Measurements from ENCODE around the gene LIME1.

DNA sequence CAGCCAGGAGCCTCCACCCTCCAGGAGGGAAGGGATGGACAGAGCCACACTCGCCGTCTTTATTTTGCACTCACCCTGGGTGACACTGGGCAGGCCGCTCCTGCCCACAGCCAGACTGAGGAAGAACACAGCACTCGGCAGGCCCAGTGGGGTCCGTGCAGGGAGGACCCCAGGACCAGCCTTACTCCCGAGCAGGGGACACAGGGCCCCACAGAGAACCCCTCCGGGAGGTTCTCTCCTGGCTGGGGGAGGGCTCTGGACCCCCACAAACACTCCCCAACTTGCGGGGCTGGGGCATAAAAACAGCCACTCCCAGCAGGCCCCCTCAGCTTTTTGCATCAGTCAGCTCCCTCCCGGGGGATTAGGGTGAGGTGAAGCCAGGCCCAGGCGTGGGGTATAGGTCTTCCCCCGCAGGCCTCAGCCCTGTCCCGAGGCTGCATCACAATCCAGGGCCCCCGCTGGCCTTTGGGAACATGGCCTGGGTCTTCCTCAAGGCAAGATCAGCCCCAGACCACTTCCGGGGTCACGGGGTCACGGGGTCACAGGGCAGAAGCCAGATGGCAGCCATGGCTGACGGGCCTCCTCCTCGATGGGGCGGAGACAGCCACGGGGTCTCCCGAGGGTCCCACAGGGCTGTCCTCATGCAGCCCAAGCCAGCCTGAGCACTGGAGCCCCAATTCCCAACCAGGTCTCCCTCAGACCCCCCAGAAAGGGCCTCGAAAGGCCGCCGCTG lies 36.8 kb upstream of the LIME1 start:
- TF ChIP-seq POLR2AphosphoS5 (IDR thresholded peaks at IDR 0.05; ENCODE audit: low read depth, low read length) = peak; percentile 42
- TF ChIP-seq, protein P1, sequence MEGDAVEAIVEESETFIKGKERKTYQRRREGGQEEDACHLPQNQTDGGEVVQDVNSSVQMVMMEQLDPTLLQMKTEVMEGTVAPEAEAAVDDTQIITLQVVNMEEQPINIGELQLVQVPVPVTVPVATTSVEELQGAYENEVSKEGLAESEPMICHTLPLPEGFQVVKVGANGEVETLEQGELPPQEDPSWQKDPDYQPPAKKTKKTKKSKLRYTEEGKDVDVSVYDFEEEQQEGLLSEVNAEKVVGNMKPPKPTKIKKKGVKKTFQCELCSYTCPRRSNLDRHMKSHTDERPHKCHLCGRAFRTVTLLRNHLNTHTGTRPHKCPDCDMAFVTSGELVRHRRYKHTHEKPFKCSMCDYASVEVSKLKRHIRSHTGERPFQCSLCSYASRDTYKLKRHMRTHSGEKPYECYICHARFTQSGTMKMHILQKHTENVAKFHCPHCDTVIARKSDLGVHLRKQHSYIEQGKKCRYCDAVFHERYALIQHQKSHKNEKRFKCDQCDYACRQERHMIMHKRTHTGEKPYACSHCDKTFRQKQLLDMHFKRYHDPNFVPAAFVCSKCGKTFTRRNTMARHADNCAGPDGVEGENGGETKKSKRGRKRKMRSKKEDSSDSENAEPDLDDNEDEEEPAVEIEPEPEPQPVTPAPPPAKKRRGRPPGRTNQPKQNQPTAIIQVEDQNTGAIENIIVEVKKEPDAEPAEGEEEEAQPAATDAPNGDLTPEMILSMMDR (IDR thresholded peaks at IDR 0.05 in 2 of 3, conservative IDR thresholded peaks at IDR 0.05 in 1 of 3; ENCODE audit: borderline replicate concordance in 1 of 3, insufficient read depth in 1 of 3, low read depth in 2 of 3, low read length in 2 of 3) = no peak
- no peak for TF ChIP-seq SRF (IDR thresholded peaks at IDR 0.05; ENCODE audit: low read depth)
- TF ChIP-seq POLR2A (IDR thresholded peaks at IDR 0.05; ENCODE audit: borderline replicate concordance, extremely low read depth, insufficient read depth, insufficient read length) = no peak
- no peak for TF ChIP-seq JUND (IDR thresholded peaks at IDR 0.05)
- no peak for TF ChIP-seq EZH2 (IDR thresholded peaks at IDR 0.05)
- TF ChIP-seq ZFX (IDR thresholded peaks at IDR 0.05) = no peak
- no peak for TF ChIP-seq ELF1 (IDR thresholded peaks at IDR 0.05; ENCODE audit: borderline replicate concordance, low read depth)
- TF ChIP-seq, protein P2, sequence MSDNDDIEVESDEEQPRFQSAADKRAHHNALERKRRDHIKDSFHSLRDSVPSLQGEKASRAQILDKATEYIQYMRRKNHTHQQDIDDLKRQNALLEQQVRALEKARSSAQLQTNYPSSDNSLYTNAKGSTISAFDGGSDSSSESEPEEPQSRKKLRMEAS (IDR thresholded peaks at IDR 0.05) = no peak
- no peak for TF ChIP-seq CEBPB (IDR thresholded peaks at IDR 0.05; ENCODE audit: low read depth)
- TF ChIP-seq, protein P3, sequence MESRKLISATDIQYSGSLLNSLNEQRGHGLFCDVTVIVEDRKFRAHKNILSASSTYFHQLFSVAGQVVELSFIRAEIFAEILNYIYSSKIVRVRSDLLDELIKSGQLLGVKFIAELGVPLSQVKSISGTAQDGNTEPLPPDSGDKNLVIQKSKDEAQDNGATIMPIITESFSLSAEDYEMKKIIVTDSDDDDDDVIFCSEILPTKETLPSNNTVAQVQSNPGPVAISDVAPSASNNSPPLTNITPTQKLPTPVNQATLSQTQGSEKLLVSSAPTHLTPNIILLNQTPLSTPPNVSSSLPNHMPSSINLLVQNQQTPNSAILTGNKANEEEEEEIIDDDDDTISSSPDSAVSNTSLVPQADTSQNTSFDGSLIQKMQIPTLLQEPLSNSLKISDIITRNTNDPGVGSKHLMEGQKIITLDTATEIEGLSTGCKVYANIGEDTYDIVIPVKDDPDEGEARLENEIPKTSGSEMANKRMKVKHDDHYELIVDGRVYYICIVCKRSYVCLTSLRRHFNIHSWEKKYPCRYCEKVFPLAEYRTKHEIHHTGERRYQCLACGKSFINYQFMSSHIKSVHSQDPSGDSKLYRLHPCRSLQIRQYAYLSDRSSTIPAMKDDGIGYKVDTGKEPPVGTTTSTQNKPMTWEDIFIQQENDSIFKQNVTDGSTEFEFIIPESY (IDR thresholded peaks at IDR 0.05; ENCODE audit: extremely low read depth, insufficient replicate concordance, low read length) = no peak
- TF ChIP-seq TCF7L2 (IDR thresholded peaks at IDR 0.05; ENCODE audit: borderline replicate concordance, extremely low read depth, insufficient read depth, insufficient read length) = no peak
- TF ChIP-seq FOSL1 (IDR thresholded peaks at IDR 0.05; ENCODE audit: low read depth) = no peak
- TF ChIP-seq, protein P4, sequence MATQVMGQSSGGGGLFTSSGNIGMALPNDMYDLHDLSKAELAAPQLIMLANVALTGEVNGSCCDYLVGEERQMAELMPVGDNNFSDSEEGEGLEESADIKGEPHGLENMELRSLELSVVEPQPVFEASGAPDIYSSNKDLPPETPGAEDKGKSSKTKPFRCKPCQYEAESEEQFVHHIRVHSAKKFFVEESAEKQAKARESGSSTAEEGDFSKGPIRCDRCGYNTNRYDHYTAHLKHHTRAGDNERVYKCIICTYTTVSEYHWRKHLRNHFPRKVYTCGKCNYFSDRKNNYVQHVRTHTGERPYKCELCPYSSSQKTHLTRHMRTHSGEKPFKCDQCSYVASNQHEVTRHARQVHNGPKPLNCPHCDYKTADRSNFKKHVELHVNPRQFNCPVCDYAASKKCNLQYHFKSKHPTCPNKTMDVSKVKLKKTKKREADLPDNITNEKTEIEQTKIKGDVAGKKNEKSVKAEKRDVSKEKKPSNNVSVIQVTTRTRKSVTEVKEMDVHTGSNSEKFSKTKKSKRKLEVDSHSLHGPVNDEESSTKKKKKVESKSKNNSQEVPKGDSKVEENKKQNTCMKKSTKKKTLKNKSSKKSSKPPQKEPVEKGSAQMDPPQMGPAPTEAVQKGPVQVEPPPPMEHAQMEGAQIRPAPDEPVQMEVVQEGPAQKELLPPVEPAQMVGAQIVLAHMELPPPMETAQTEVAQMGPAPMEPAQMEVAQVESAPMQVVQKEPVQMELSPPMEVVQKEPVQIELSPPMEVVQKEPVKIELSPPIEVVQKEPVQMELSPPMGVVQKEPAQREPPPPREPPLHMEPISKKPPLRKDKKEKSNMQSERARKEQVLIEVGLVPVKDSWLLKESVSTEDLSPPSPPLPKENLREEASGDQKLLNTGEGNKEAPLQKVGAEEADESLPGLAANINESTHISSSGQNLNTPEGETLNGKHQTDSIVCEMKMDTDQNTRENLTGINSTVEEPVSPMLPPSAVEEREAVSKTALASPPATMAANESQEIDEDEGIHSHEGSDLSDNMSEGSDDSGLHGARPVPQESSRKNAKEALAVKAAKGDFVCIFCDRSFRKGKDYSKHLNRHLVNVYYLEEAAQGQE (IDR thresholded peaks at IDR 0.05; ENCODE audit: low read depth) = no peak
